Measurements from ENCODE around the gene GPRIN3.
A peak's percentile ranks its signal among the peaks of the same experiment; 100 is the strongest.

GPRIN3 gene

GRCh38 chr4:89284020-89284424, 23.6 kb downstream of the GPRIN3 start:
- Histone ChIP-seq H3K4me1 (ENCODE audit: control insufficient read depth, insufficient read depth, low read length, poor library complexity, severe bottlenecking) (peaks cover 58% of the 10 kb centered on the region), H3K4me3 (ENCODE audit: insufficient read depth, low read depth, low read length, poor library complexity, severe bottlenecking) (peak overlapping the region; percentile 9), H3K27me3 (replicated peaks; ENCODE audit: control insufficient read depth, insufficient read depth, low read length, poor library complexity, severe bottlenecking) (no peaks in the 10 kb centered on the region), H3K36me3 (ENCODE audit: control insufficient read depth, insufficient read depth, low read length) (no peaks in the 10 kb centered on the region), H3K27ac (ENCODE audit: insufficient read depth, low read length, poor library complexity, severe bottlenecking) (peak overlapping the region; percentile 85), H3K9me3 (ENCODE audit: control insufficient read depth, low read length) (no peaks in the 10 kb centered on the region)
- no peak for DNase-seq

GRCh38 chr4:89283226-89284009, 24.2 kb downstream of the GPRIN3 start:
- Histone ChIP-seq H3K36me3 (ENCODE audit: control insufficient read depth, insufficient read depth, low read length) (no peaks in the 10 kb centered on the region), H3K9me3 (ENCODE audit: control insufficient read depth, low read length) (no peaks in the 10 kb centered on the region), H3K27me3 (replicated peaks; ENCODE audit: control insufficient read depth, insufficient read depth, low read length, poor library complexity, severe bottlenecking) (no peaks in the 10 kb centered on the region), H3K4me1 (ENCODE audit: control insufficient read depth, insufficient read depth, low read length, poor library complexity, severe bottlenecking) (peaks cover 58% of the 10 kb centered on the region), H3K27ac (ENCODE audit: insufficient read depth, low read length, poor library complexity, severe bottlenecking) (peak overlapping the region; percentile 85), H3K4me3 (ENCODE audit: insufficient read depth, low read depth, low read length, poor library complexity, severe bottlenecking) (peak overlapping the region; percentile 9)
- peak; percentile 51 to 58 (median 52) for DNase-seq

DNA sequence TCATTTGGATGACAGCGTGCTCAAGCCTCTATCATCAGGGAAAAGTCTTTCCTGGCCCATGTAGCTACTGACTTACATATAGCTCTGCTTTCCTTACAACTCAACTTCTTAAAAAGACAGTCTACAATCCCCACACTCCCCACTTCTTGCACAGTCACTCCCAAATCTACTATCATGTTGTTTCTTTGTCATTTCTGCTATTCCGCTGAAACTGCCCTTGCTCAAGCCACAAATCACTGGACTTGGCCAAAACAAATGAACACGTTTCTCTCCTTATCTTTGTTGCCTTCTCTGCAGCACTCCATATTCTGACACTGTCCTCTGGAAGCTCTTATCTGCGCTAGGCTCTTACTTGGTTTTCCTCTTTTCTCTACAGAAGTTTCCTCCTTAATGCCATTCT, 28.2 kb downstream of the GPRIN3 start:
- Histone ChIP-seq H3K36me3 (ENCODE audit: control insufficient read depth, insufficient read depth, low read length) (peaks cover 13% of the 10 kb centered on the region), H3K9me3 (ENCODE audit: control insufficient read depth, low read length) (no peaks in the 10 kb centered on the region), H3K4me3 (ENCODE audit: insufficient read depth, low read depth, low read length, poor library complexity, severe bottlenecking) (no peak overlapping the region), H3K27ac (ENCODE audit: insufficient read depth, low read length, poor library complexity, severe bottlenecking) (no peak overlapping the region), H3K4me1 (ENCODE audit: control insufficient read depth, insufficient read depth, low read length, poor library complexity, severe bottlenecking) (peaks cover 38% of the 10 kb centered on the region), H3K27me3 (replicated peaks; ENCODE audit: control insufficient read depth, insufficient read depth, low read length, poor library complexity, severe bottlenecking) (no peaks in the 10 kb centered on the region)
- DNase-seq: no peak

DNA sequence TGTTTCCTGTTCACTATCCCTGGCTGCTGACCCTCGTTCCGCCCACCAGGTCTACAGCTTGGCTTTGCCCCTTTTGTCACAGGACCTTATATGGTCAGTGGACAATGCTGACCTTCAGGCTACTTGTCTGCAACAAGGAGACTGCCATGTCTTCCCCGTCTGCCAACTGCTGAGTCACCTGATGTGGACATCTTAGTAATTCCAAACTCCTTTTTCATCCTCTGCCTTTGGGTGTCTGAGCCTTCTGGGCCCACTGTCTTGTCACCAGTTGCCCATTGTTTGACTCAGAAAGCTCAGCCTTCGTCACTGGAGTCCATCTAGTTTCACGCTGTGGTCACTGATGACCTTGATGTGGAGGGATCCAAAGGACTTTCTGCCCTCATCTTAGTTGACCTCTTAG, 30.2 kb downstream of the GPRIN3 start:
- Histone ChIP-seq H3K4me3 (ENCODE audit: insufficient read depth, low read depth, low read length, poor library complexity, severe bottlenecking) (no peak overlapping the region), H3K27ac (ENCODE audit: insufficient read depth, low read length, poor library complexity, severe bottlenecking) (no peak overlapping the region), H3K27me3 (replicated peaks; ENCODE audit: control insufficient read depth, insufficient read depth, low read length, poor library complexity, severe bottlenecking) (no peaks in the 10 kb centered on the region), H3K36me3 (ENCODE audit: control insufficient read depth, insufficient read depth, low read length) (peaks cover 20% of the 10 kb centered on the region), H3K9me3 (ENCODE audit: control insufficient read depth, low read length) (no peaks in the 10 kb centered on the region), H3K4me1 (ENCODE audit: control insufficient read depth, insufficient read depth, low read length, poor library complexity, severe bottlenecking) (peaks cover 24% of the 10 kb centered on the region)
- no peak for DNase-seq

DNA sequence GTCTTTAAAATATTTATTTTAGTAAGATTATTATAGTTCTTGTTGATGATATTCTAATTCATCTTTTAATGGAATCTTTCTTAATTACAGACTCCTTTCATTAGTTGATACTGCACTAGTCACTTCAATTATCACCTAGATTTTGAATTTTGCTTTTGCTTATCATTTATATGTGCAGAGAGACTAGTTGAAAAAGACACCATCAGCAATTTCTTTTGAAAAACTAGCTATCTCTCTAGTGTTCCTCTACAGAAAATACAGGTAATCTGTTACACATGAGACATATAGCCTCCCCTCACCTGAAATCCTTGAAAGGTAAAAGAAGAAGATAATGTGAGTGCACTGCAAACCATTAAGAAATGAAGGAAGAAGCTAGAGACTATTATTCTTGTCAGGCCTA, 31.3 kb downstream of the GPRIN3 start:
- H3K4me1 ChIP-seq (ENCODE audit: control insufficient read depth, insufficient read depth, low read length, poor library complexity, severe bottlenecking): peaks cover 14% of the 10 kb centered on the region
- peaks cover 20% of the 10 kb centered on the region for H3K36me3 ChIP-seq (ENCODE audit: control insufficient read depth, insufficient read depth, low read length)
- H3K9me3 ChIP-seq (ENCODE audit: control insufficient read depth, low read length): no peaks in the 10 kb centered on the region
- no peak overlapping the region for H3K27ac ChIP-seq (ENCODE audit: insufficient read depth, low read length, poor library complexity, severe bottlenecking)
- H3K27me3 ChIP-seq (replicated peaks; ENCODE audit: control insufficient read depth, insufficient read depth, low read length, poor library complexity, severe bottlenecking): no peaks in the 10 kb centered on the region
- no peak for DNase-seq
- no peak overlapping the region for H3K4me3 ChIP-seq (ENCODE audit: insufficient read depth, low read depth, low read length, poor library complexity, severe bottlenecking)

DNA sequence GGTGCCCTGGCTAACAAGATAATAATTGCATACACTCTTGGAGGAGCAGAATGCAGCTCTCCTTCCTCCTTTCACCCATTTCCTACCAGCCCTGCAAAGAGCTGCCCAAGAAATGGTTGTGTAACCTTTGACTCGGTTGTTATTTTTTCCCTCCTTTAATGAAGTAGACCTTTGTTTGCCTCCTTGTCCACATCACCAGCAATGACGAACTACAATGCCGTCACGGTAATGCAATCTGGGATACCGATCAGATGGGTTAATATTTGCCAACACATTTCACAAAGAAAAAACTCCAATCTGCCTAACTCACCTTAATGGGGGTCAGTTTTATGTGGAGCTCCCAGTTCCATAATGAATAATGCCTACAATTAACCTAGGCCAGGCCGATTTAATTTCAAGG, 32.0 kb downstream of the GPRIN3 start:
- Histone ChIP-seq H3K9me3 (ENCODE audit: control insufficient read depth, low read length) (no peaks in the 10 kb centered on the region), H3K27me3 (replicated peaks; ENCODE audit: control insufficient read depth, insufficient read depth, low read length, poor library complexity, severe bottlenecking) (no peaks in the 10 kb centered on the region), H3K4me1 (ENCODE audit: control insufficient read depth, insufficient read depth, low read length, poor library complexity, severe bottlenecking) (peaks cover 14% of the 10 kb centered on the region), H3K4me3 (ENCODE audit: insufficient read depth, low read depth, low read length, poor library complexity, severe bottlenecking) (no peak overlapping the region), H3K36me3 (ENCODE audit: control insufficient read depth, insufficient read depth, low read length) (peaks cover 20% of the 10 kb centered on the region), H3K27ac (ENCODE audit: insufficient read depth, low read length, poor library complexity, severe bottlenecking) (no peak overlapping the region)
- no peak for DNase-seq

GRCh38 chr4:89273741-89274141, 33.9 kb downstream of the GPRIN3 start:
- Histone ChIP-seq H3K9me3 (ENCODE audit: control insufficient read depth, low read length) (no peaks in the 10 kb centered on the region), H3K36me3 (ENCODE audit: control insufficient read depth, insufficient read depth, low read length) (peaks cover 20% of the 10 kb centered on the region), H3K27me3 (replicated peaks; ENCODE audit: control insufficient read depth, insufficient read depth, low read length, poor library complexity, severe bottlenecking) (no peaks in the 10 kb centered on the region), H3K4me3 (ENCODE audit: insufficient read depth, low read depth, low read length, poor library complexity, severe bottlenecking) (no peak overlapping the region), H3K27ac (ENCODE audit: insufficient read depth, low read length, poor library complexity, severe bottlenecking) (no peak overlapping the region), H3K4me1 (ENCODE audit: control insufficient read depth, insufficient read depth, low read length, poor library complexity, severe bottlenecking) (peaks cover 14% of the 10 kb centered on the region)
- no peak for DNase-seq

DNA sequence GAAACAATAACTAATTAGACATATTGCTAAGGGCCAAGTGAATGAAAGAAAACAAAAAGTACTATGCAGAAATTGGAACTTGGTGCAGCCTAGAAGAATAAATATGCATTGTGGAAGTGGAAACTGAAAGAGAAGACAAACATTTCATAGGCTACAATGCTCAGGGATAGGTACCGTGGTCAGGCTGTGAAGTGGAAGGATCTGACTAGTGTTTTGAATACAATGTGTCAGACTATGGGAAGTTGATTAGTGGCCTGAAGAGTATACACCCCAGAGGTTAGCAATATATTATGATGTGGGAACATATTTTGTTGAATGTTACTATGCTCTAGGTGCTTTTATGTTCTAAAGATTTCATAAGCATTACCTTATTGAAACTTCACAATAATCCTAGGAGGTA, 36.8 kb downstream of the GPRIN3 start:
- H3K27me3 ChIP-seq (replicated peaks; ENCODE audit: control insufficient read depth, insufficient read depth, low read length, poor library complexity, severe bottlenecking): no peaks in the 10 kb centered on the region
- no peak overlapping the region for H3K27ac ChIP-seq (ENCODE audit: insufficient read depth, low read length, poor library complexity, severe bottlenecking)
- peaks cover 8% of the 10 kb centered on the region for H3K36me3 ChIP-seq (ENCODE audit: control insufficient read depth, insufficient read depth, low read length)
- peaks cover 6% of the 10 kb centered on the region for H3K4me1 ChIP-seq (ENCODE audit: control insufficient read depth, insufficient read depth, low read length, poor library complexity, severe bottlenecking)
- no peak for DNase-seq
- H3K9me3 ChIP-seq (ENCODE audit: control insufficient read depth, low read length): no peaks in the 10 kb centered on the region
- H3K4me3 ChIP-seq (ENCODE audit: insufficient read depth, low read depth, low read length, poor library complexity, severe bottlenecking): no peak overlapping the region

DNA sequence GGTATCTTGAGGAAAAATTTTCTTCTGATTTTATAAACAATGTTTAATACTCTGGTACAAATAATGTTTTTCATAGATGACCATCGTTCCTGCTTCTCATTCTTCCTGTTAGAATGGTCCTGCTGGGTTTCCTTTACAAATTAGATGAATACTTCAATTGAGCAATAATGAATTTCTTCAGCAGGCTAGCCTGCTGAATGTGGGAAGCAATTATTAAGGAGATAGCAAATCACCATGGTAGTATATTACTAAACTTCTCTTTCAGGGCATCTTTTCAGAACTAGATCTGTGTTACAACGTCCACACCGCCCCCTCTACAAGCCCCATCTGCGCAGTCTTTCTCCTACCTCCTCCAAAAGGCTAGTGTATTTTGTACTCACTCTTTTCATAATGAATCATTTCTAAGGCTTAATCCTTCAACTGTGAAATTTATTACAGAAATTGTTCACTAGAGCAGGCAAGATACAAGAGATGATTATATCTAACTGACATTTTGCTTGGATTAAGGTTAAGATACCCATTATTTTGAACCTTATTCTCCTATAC, 38.4 kb downstream of the GPRIN3 start:
- Histone ChIP-seq H3K27ac (ENCODE audit: insufficient read depth, low read length, poor library complexity, severe bottlenecking) (no peak overlapping the region), H3K4me3 (ENCODE audit: insufficient read depth, low read depth, low read length, poor library complexity, severe bottlenecking) (no peak overlapping the region), H3K9me3 (ENCODE audit: control insufficient read depth, low read length) (no peaks in the 10 kb centered on the region), H3K36me3 (ENCODE audit: control insufficient read depth, insufficient read depth, low read length) (peaks cover 5% of the 10 kb centered on the region), H3K27me3 (replicated peaks; ENCODE audit: control insufficient read depth, insufficient read depth, low read length, poor library complexity, severe bottlenecking) (no peaks in the 10 kb centered on the region), H3K4me1 (ENCODE audit: control insufficient read depth, insufficient read depth, low read length, poor library complexity, severe bottlenecking) (peaks cover 6% of the 10 kb centered on the region)
- DNase-seq: no peak

- no peak overlapping the region for H3K4me3 ChIP-seq (ENCODE audit: insufficient read depth, low read depth, low read length, poor library complexity, severe bottlenecking)
- no peaks in the 10 kb centered on the region for H3K36me3 ChIP-seq (ENCODE audit: control insufficient read depth, insufficient read depth, low read length)
- no peaks in the 10 kb centered on the region for H3K9me3 ChIP-seq (ENCODE audit: control insufficient read depth, low read length)
- H3K27ac ChIP-seq (ENCODE audit: insufficient read depth, low read length, poor library complexity, severe bottlenecking): no peak overlapping the region
- peaks cover under 1% of the 10 kb centered on the region for H3K4me1 ChIP-seq (ENCODE audit: control insufficient read depth, insufficient read depth, low read length, poor library complexity, severe bottlenecking)
- H3K27me3 ChIP-seq (replicated peaks; ENCODE audit: control insufficient read depth, insufficient read depth, low read length, poor library complexity, severe bottlenecking): no peaks in the 10 kb centered on the region
- no peak for DNase-seq
Measured at GRCh38 chr4:89268679-89269078, 38.9 kb downstream of the GPRIN3 start.

Measured in effector memory CD4-positive, alpha-beta T cell (primary cell).